ENCODE results near the gene PSORS1C1.
"Not testable (repeated sequence)": the region's sequence is repeated elsewhere in the genome, so short reads cannot be mapped to it uniquely, and the experiment has no call there.

PSORS1C1 gene

GRCh38 chr6:31162463-31163165 is 48.0 kb downstream of the PSORS1C1 start:
- Histone ChIP-seq H3K27me3 (no peaks in the 10 kb centered on the region), H3K27ac (no peak overlapping the region), H3K36me3 (peaks cover 19% of the 10 kb centered on the region), H3K9me3 (no peaks in the 10 kb centered on the region), H3K4me1 (ENCODE audit: control insufficient read depth in 1 of 2, insufficient read depth in 1 of 2, low read depth in 1 of 2, low read length in 1 of 2) (peaks cover 20 to 27% of the 10 kb centered on the region in 2 experiments), H3K4me3 (ENCODE audit: low read depth in 1 of 2, low read length in 1 of 2) (no peak overlapping the region)
- TF ChIP-seq CTCF (IDR thresholded peaks at IDR 0.05): no peak

- Histone ChIP-seq H3K27ac (no peak overlapping the region), H3K4me1 (ENCODE audit: control insufficient read depth in 1 of 2, insufficient read depth in 1 of 2, low read depth in 1 of 2, low read length in 1 of 2) (peaks cover 12 to 16% of the 10 kb centered on the region in 2 experiments), H3K4me3 (ENCODE audit: low read depth in 1 of 2, low read length in 1 of 2) (no peak overlapping the region), H3K36me3 (peaks cover 19% of the 10 kb centered on the region), H3K27me3 (no peaks in the 10 kb centered on the region), H3K9me3 (no peaks in the 10 kb centered on the region)
- TF ChIP-seq CTCF (IDR thresholded peaks at IDR 0.05): no peak
Observed at GRCh38 chr6:31163922-31164321, 49.3 kb downstream of the PSORS1C1 start.

DNA sequence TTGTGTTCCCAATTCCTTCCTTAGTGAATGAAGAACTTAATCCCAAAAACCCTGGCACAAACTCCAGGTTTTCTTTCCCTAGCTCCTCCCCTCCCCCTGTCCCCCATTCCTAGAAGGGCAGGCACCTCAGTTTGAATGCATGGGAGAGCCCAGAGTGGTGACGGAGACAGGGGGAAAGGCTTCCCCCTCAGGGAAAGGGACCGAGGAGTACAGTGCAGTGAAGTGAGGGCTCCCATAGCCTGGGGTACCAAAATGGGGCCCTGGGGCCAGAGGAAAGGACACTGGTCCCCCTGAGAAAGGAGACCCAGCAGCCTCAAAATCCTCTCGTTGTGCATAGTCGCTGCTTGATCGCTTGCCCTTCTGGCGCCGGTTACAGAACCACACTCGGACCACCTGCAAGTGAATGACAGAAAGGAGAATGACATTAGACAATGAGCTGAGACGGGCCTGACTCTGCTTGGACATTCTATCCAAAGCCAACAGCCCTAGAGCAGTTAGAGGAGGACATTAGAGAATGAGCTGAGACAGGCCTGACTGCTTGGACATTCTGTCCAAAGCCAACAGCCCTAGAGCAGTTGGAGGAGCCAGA is 50.0 kb downstream of the PSORS1C1 start:
- H3K4me3 ChIP-seq (ENCODE audit: low read depth in 1 of 2, low read length in 1 of 2); H3K4me1 ChIP-seq (ENCODE audit: control insufficient read depth in 1 of 2, insufficient read depth in 1 of 2, low read depth in 1 of 2, low read length in 1 of 2); H3K9me3 ChIP-seq; H3K27ac ChIP-seq; H3K27me3 ChIP-seq: not testable (repeated sequence)
- H3K36me3 ChIP-seq: peaks cover 19% of the 10 kb centered on the region

DNA sequence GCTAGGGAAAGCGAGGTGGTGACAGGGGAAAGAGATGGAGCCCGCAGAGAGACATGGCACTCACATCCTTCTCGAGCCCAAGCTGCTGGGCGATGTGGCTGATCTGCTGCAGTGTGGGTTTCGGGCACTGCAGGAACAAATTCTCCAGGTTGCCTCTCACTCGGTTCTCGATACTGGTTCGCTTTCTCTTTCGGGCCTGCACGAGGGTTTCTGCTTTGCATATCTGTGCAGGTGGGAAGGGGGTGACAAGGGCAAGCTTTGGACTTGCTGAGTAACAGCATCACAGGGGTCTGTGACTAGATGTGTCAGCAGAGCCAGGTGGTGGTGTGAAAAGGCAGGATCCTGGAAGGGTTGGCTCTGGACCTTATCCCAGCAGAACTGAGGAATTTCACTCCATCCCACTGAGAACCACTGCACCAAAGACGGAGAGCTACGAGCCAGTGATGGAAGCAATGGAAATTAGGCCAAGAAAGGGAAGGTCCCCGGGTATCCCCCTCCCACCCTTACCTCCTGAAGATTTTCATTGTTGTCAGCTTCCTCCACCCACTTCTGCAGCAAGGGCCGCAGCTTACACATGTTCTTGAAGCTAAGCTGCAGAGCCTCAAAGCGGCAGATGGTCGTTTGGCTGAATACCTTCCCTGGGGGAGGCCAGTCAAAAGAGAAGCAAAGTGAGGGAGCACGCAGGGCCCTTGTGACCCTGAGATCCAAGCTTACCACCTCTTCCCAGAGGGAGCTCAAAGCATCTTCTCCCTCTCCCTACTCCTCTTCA is 50.6 kb downstream of the PSORS1C1 start:
- H3K4me3 ChIP-seq (ENCODE audit: low read depth in 1 of 2, low read length in 1 of 2); H3K27ac ChIP-seq; H3K9me3 ChIP-seq; H3K4me1 ChIP-seq (ENCODE audit: control insufficient read depth in 1 of 2, insufficient read depth in 1 of 2, low read depth in 1 of 2, low read length in 1 of 2); H3K27me3 ChIP-seq: not testable (repeated sequence)
- peaks cover 19% of the 10 kb centered on the region for H3K36me3 ChIP-seq

- no peak overlapping the region for H3K27ac ChIP-seq
- H3K9me3 ChIP-seq: no peaks in the 10 kb centered on the region
- H3K4me1 ChIP-seq (ENCODE audit: control insufficient read depth in 1 of 2, insufficient read depth in 1 of 2, low read depth in 1 of 2, low read length in 1 of 2): peaks cover 0 to 7% of the 10 kb centered on the region in 2 experiments
- no peaks in the 10 kb centered on the region for H3K27me3 ChIP-seq
- no peak overlapping the region for H3K4me3 ChIP-seq (ENCODE audit: low read depth in 1 of 2, low read length in 1 of 2)
- TF ChIP-seq CTCF (IDR thresholded peaks at IDR 0.05): no peak
- H3K36me3 ChIP-seq: peaks cover 19% of the 10 kb centered on the region
Observed at GRCh38 chr6:31165986-31166385, 51.4 kb downstream of the PSORS1C1 start.

DNA sequence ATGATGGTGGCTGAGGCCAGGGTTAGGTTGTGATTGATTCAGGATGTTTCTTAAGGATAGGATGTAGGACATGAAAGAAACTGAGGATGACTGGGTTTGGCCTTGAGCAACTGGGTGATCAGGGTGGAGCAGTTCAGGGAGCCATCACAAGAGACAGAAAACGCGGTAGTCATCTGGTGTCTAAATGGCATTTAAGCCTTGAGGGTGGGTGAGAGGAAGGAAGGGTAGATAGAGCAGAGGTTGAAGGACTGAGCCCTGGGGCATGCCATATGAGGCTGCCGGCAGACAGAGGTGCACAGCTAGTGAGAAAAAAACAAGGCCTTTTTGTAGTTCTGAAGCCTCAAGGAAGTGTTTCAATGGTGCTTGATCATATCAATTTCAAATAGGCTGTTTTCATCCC is 54.0 kb downstream of the PSORS1C1 start:
- H3K4me3 ChIP-seq (ENCODE audit: low read depth in 1 of 2, low read length in 1 of 2): no peak overlapping the region

More for the DNA sequence above, 54.0 kb downstream of the PSORS1C1 start:
- Histone ChIP-seq H3K27ac (no peak overlapping the region), H3K36me3 (peaks cover 9% of the 10 kb centered on the region), H3K27me3 (no peaks in the 10 kb centered on the region), H3K4me1 (ENCODE audit: control insufficient read depth in 1 of 2, insufficient read depth in 1 of 2, low read depth in 1 of 2, low read length in 1 of 2) (no peaks in the 10 kb centered on the region), H3K9me3 (no peaks in the 10 kb centered on the region)
- no peak for TF ChIP-seq CTCF (IDR thresholded peaks at IDR 0.05)
